NCI-H1930 (cell line): Measurements from ENCODE around the gene MIPEP.

Experiments
- DNase-seq, 2 experiments: peaks; one replicate each; lab custom pipeline; 2025; lab: John Stamatoyannopoulos, UW

Gene MIPEP

DNA sequence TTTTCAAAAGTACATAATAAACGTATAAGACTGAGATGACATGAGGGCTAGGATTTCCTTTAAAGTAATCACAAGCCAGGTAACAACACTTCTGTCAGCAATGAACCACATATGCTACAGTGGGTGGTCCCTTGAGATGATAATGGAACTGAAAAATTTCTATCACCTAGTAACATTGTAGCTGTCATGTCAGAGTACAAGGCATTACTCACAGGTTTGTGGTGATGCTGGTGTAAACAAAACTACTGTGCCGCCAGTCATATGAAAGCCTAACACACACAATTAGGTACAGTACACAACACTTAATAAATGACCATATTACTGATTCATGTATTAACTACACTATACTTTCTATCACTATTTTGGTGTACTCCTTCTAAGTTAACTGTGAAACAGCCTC is 36.8 kb downstream of the MIPEP start:
- no peak for DNase-seq

DNA sequence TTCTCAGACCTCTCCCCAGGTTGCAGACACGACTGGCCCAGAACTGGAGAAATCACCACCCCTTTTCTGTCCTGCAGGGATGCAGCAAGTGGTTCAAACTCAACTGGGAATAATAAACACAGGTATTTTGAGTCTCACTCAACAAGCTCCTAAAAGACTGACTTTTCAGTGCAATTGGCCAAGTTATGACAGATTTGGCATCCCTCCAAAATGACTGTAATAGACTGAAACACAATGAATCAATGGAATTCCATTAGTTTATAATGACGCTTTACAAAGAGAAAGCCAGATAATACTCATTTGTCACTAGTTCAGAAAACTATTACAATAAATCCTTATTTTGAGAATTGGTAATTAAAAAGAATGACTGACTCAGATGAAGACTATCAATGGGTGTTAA is 38.1 kb downstream of the MIPEP start:
- DNase-seq: no peak

DNA sequence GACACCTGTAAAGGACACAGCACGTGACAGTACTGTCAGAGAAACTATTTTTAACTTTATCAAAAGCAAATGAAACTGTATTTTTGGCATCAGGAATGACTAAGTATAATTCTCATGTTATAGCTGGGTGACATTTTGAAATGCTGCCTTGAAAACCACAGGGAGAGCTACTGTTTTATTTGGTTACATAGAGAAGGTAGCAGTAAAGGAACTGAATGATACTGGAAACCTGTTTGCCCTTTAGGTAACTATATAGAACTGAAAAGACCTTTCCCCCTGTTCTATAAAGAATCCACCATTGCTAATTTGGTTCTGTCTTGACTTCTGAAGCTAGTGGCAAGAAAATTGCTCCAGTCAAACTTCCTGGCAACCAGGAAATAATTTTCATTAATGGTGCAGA is 39.1 kb downstream of the MIPEP start:
- DNase-seq: no peak

DNA sequence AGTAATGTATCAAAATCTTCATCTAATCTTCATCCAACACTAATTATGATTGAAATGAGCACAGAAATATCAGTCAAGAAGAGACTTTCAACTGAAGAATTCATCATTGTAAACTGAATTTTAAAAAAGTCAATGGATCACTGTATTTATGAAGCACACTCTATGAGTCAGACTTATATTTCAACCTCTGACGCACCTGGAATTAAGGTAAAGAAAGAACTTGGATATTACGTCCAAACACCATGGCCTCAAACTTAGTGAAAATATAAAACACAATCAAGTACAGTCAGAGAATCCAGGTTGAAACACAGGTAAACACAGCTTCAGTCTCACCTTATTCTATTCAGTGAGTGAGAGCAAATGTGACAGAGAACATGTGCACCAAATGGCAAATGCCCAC is 39.5 kb downstream of the MIPEP start:
- no peak for DNase-seq

DNA sequence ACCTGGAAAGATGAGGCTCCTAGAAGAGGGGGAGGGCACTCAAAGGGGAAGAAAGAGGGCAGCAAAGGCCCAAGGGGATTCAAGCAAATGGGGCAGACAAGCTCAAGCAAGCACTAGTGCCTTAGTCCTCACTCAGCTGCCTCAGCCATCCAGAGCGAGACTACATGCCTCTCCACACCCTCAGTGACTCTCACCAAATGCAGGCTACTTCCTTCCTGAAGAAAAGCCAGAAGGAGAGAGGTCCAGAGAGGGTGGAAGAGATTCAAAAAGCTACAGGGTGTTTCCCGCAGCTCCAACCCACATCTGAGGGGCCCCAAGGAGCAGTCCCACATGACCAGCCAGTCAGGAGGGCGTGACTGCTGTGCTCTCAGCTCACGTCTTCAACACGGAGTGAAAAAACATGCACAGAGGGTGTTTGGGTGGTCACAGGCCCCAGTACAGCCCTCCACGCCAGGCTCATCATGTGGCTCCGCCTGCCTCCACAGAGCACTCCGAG is 40.5 kb downstream of the MIPEP start:
- no peak for DNase-seq

DNA sequence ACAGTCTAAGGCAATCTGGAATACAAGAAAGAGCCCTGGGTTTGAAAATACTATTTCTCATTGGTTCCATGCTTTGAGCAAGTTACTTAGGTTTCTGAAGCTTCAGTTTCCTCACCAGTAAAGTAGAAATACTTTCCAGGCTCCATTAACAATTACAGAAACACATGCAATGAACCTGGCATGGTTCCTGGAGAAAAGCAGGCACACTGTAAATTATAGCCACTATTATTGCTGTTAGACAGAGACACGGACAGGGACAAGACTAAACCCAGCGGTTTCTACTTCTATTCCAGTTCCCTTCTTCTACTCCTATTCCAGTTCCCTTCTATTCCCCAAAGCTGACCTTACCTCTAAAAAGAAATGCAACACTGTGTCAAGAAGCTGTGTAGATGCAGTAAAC is 41.2 kb downstream of the MIPEP start:
- DNase-seq: no peak

DNA sequence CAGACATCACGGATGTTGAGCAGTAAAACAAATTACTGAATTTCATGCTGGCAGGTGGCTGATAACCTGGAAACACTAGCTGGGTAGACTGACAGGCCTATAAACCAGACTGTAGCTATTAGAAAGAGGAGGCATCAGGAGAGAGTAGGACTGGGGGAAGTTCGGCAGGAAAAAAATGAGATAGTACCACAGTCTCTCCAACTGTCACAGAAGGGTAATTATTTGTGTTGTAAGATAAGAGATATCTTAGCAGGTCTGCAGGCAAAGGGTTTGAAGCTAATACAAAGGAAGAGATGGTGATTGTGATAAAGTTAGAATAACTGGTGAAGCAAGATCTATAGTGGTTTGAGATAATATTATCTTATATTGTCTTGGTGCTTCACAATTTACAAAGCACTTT is 41.7 kb downstream of the MIPEP start:
- DNase-seq: no peak

DNA sequence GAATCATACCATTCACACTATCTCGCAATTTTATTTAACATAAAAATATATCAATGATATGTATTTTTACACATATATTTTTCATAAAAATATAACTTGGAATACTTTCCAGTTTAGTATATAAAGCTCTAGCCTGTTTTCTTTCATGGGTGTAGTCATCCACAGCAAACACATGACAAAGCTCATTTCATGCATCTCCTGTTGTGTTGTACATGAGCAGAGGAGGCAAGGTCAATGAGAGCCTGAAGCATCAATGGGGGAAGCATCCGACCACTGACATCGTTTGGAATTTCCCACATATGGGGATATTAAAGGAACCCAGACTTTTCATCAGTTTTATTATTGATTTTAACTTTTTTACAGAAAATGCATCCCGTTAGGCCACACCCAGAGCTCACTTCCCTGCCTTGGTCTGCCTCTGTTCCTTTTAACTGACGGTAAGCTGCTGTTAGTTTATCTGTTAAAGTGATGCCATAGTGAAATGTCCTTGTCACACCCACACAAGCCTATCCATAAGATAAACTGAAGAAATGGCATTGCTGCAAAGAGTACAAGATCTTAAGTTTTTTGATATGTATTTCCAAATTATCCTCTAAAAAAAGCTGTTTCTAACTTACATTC is 44.0 kb downstream of the MIPEP start:
- no peak for DNase-seq

DNA sequence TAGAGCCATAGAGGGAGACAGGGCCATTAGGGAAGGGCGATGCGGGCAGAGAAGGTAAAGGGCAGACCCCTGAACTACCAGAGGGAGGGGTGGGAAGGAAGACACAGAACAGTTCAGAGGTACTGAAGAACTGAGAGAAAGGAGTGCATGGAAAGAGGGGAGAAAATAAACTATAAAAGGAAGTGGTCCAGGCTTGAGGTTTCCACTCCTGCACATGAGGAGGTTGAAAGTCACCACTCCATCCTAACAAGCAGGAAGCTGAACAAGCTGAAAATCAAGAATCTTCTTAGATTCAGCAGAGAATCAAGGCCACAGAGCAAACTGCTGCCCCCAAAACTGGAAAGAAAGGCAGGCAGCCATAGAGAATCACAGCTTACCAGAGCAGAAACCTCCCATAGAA is 45.1 kb downstream of the MIPEP start:
- DNase-seq: no peak

DNA sequence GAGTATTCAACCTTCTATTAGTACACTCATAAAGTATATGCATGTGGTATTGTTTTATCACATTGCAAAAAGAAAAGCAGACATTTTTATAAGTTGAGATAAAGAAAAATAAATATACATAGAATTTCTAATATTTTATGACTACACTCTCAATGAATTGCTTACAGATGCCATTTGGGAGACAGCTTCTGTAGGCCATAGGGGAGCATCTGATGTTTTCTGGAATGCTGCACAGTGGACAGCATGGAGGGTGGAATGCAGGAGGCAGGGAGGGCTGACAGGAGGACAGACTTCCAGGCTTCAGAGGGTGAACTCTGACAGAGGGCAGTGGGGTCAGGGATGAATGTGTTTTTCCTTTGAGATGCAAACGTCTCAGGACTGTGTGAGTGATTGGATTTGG is 45.8 kb downstream of the MIPEP start:
- DNase-seq: no peak

DNA sequence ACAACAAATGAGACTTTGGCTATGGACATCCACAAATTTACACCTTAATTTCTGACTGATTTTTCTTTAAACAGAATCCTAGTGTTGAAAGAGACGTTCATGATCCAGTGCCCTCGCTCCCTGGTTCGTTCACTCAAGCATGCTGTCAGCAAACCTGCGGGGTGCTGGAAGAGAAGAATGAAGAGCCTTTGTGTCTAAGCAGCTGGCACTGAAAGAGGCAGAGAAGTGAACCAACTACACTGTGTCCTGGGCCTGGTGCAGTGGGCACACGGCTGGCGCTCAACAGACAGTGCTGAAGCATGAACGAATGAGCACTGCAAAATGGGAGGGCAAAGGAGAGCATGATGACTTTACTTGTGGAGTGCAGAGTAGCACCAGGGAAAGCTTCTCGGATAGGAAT is 46.8 kb downstream of the MIPEP start:
- DNase-seq: no peak

DNA sequence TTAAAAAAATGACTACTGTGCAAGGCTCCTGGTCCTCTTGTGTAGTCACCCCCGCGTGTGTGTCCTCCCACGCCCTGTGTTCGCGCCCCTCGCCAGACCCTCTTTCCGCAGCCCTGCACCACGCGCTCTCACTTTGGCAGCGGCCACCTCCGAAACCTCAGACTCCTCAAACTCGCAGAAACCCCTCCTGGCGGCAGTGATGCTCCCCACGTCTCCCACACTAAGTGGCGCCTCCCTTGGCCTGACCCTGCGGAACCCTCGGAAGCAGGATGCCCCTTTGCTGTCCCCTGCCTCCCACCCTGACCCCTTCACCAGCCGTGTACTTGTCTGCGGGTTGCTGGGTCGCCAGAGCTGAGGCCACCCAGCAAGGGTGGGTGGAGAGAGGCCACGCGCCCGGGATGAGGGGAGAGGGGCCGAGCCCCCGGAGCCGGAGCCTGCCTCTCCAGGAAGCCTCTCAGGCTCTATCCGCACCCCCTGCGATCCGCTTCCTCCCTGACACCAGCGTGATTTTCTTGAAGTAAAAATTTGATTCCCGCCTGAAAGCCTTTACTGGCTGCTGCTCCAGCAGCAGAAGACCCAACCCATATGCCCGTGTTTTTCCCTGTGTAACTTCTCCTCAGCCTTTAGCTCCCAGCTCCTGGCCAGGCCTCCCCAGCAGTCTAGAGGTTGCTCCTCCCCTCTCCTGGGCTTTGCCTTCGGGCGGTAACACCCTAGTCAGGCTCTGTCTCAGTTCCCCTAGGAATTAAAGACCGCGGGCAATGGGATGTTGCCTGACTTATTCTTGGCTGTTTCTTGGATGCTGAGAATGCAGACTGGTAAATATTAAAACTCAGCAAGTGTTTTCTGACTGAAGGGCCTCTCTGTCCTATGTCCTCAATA is 55.2 kb downstream of the MIPEP start:
- no peak for DNase-seq

DNA sequence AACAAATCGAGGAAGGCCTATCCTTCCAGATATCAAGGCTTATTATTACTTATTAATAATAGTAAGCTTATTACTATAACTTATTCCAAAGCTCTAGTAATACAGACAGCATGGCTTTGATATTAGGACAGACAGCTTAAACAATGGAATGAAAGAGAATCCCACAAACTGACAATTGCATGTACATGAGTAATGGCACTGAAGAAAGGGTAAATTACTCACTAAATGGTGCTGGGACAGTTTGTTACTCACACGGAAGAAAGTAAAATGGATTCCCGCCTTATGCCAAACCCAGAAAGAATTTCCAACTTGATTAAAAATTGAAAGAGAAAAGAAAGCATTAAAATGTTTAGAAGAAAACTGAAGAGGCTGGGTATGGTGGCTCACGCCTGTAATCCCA is 60.3 kb downstream of the MIPEP start:
- DNase-seq: no peak

DNA sequence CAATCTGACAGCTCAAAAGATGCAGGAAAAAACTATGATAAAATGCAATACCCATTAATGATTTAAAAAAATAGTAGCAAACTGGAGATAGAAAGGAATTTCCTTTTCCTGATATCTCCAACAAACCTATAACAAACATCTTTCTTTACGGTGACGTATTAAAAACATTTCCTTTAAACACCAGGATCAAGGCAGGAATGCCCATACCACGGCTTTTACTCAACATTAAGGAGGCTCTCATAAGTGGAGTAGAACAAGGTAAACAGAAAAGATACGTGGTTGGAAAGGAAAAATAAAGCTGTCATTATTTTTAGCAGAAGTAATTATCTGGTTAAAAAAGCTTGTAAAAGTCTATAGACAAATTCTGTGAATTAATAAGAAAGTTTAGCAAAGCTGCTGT is 61.1 kb downstream of the MIPEP start:
- DNase-seq: no peak

DNA sequence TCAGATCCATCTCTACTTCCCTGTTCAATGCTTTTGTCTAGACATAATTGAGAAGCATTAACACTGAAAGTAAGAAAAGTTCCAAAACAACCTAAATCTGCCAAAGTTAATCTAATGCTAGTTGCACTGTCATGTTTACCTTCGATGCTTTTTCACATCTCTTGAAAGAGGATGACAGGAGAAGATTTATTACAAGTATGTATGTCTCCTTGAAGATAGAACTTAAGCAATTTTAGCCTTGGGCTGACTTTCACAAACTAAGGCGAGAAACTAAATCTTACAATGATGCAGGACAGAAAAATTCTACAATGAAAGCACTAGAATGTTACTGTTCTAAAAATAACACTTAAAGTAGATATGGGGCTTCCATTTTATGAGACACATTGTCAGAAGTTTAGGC is 64.0 kb downstream of the MIPEP start:
- no peak for DNase-seq

DNA sequence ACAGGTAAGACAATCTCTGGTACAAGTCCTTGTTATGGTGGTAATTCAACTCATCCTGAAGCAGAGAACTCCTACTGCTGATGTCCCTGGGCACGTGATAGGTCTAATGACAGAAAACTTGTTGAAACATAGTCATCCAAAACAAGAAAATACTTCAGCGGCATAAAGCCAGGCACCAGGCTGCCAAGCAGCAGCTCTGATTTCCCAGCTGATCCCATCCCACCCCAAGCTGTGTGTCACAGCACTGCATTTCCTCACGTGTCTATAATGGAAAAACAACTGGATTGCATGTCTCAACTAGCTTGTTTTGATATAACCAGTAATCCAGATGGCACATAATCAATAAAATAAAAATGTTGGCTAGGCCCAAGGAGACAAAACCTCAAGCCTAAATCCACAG is 64.8 kb downstream of the MIPEP start:
- no peak for DNase-seq

DNA sequence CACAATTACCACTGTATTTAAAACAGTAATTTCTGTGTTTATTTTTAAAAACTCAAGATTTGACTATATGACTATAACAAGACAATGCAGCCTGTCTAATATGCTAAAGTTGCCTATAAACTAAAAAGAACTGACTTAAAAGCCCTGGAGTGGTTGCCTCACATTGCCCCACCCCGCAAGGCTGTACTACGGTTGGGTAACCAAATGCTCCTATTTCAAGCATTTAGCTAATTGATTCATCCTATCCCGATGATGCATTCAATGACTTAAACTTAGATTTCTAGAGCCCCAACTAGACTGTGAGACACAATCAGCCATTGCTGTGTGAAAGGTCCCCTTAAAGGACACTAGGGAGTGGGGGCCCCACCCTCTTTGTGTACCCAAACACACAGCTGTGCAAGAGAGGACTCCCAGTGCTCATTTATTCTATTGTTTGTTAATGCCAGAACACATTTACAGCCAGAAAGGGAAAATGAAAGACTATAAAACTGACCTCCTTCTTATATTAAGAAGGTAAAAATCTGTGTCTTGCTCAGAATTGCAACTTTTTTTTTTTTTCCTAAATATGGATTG is 66.9 kb downstream of the MIPEP start:
- no peak for DNase-seq

DNA sequence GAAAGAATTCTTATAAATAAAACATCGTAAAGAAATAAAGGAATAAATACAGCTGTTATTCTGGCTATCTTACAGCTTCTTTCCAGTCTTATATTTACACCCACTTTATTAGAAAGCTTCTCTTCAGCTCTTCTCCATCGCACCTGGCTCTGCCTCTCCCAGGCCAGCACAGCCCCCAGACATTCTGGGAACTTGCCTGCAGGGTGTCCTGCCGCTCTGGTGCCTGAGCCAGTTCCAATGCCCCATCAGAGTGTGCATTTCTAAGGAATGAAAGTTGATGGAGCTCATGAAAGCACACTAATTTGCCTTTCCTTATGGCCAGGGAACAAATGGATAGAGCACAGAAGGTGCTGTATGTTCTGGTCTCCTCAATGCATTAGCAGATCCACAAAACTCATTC is 68.7 kb downstream of the MIPEP start:
- no peak for DNase-seq

DNA sequence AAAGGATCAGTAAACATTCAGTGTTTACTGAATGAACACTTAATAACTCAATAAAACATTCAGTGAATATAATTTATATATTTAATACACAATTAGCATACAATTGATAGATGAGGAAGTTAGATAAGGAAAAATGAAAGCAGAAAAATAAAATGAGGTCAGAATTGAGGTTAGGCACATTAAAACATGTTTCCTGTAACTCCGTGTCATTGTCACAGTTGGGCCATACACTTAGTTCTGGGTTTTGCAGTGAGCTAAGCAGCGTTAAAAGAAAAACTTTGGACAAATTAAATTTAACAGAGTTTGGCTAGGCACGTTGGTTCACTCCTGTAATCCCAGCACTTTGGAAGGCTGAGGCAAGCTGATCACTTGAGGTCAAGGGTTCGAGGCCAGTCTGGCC is 71.4 kb downstream of the MIPEP start:
- no peak for DNase-seq

DNA sequence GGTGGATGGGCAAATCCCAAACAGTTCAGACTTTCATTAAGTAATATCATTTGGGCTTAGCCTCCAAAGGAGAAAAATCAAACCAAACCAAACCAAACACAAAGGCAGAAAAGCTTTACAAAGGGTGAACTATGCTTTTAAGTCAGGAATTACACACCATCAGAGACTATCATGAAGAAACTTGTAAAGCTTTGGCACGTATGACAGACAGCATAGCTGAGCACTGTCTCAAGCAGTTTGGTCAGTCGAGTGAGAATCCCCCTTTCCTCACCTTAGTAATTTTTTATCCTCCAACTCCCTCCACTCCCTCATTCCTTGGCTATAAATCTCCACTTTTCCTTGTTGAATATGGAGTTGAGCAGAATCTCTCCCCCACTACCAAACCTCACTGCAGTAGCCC is 72.1 kb downstream of the MIPEP start:
- no peak for DNase-seq

DNA sequence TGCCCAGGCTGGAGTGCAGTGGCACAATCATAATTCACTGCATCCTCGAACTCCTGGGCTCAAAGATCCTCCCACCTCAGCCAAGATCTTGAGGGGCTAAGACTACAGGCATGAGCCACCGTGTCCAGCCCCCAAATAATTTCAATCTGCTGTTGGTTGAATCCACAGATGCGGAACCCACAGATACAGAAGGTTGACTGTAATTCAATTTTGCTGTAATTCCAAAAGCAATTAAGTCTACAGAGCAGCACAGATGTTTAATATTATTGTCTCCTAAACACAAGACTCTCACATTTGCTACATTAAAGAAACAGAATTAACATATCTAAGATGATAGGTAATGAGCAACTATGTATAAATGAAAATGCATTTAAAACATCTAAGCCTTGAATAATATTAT is 75.6 kb downstream of the MIPEP start:
- no peak for DNase-seq

DNA sequence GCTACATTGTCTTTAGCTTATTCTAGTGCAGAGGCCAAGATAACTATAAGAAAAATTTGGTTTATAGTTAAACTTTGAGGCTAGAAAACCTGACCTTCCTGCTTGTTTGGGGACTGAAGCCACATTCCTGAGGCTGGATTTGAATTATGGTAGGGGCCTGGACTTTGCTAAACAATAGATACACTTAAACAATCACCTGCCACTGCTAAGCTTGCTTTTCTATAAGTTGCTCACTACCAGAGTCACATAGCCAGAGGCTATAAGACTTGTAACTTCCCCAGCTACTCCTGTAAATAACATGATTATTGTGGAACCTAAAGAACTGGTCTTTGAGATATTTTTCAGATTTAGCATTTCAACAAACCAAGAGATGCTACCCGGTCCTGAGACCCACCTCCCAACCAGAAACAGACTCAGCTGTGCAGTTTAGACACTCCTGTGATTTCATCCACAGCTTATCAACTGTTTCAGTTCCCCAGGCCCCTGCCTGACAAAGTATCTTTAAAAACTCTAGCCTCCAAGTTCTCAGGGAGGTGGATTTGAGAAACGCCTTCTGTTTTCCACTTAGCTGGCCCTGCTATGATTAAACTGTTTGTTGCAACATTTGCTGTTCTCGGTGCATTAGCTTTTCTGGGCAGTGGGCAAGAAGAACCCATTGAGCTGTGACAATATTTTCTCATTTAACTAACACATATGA is 77.7 kb downstream of the MIPEP start:
- DNase-seq: no peak
